SJSA1 (cell line): Measurements from ENCODE around the gene RREB1. TPM values are rescaled to one million over a fixed set of nuclear protein-coding genes. Genes with fewer than 3 reads are reported as not detected.

Experiments used
- DNase-seq, 2 experiments: peaks; one replicate each; pipeline ENCODE4 v3.0.0-alpha.2; 2015 to 2020; ENCODE audit warnings: low spot score in 2 of 2, low read depth in 1 of 2
- H3K27ac ChIP-seq: fragments of 250-450 bp; sonication (Bioruptor Pico); 2 replicates; pipeline ENCODE4 v1.5.1; 2020; ENCODE audit warnings: mild to moderate bottlenecking, moderate library complexity
- H3K27me3 ChIP-seq: fragments of 250-450 bp; sonication (Bioruptor Pico); replicated peaks from 2 replicates; pipeline ENCODE4 v1.5.1; 2020; ENCODE audit warnings: mild to moderate bottlenecking, moderate library complexity
- H3K36me3 ChIP-seq: fragments of 250-450 bp; sonication (Bioruptor Pico); 2 replicates; pipeline ENCODE4 v1.5.1; 2020; ENCODE audit warnings: mild to moderate bottlenecking
- H3K4me1 ChIP-seq: fragments of 250-450 bp; sonication (Bioruptor Pico); replicated peaks from 2 replicates; pipeline ENCODE4 v1.6.1; 2021; ENCODE audit warnings: mild to moderate bottlenecking
- H3K4me3 ChIP-seq: fragments of 250-450 bp; sonication (Bioruptor Pico); 2 replicates; pipeline ENCODE4 v1.5.1; 2020; ENCODE audit warnings: mild to moderate bottlenecking
- H3K9me3 ChIP-seq: fragments of 250-450 bp; sonication (Bioruptor Pico); replicated peaks from 2 replicates; pipeline ENCODE4 v1.5.1; 2020; ENCODE audit warnings: mild to moderate bottlenecking
- total RNA-seq: library from RNA; depleted of rRNA; stranded (reverse); fragments of >200 nt; shearing (Covaris generic); gene quantifications from 2 replicates; pipeline ENCODE4 v1.2.3, GENCODE V29; 2014

Gene RREB1
- total RNA-seq, 1 experiment from 2014 or later: 16.9 TPM

DNA sequence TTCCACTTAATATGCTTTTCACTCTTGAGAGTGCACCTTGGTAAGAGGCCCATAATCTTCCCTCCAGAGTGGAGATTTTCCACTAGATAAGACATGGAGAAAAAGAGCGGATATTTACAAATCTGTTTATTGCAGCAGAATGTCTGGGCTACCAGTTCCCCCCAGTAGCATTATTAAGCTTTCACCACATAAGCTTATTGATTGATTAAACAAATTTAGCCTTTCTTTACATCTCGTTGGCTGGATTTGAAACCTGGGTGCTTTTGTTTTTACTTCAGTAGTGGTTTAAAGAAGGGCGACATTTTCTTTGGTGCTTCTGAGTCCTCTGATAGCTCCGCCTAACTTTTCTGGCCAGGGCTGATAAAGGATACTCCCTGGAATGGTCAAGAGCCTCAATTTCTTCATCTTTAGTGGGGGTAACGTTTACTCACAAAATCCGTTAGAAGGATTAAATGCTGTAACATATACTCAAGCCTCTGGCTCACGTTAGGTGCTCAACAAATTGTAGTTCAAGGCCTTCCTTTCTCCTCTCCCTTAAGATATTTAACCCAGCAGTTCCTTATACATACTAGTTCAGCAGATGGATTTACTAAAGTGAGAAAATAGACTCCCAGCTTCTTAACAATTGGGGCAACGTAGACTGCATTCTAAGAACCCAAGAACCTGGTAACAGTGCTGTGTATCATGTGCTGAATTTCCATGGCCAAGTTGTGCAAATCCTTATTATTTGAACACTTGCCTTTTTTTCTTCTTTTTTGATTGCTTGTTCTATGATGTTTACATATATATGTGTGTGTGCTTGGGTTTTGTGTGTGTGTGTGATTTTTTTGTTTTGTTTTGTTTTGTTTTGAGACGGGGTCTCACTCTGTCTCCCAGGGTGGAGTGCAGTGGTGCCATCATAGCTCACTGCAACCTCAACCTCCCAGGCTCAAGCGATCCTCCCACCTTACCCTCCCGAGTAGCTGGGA lies 91.4 kb downstream of the RREB1 start:
- H3K4me1 ChIP-seq: no peaks in the 10 kb centered on the region
- H3K27ac ChIP-seq: no peak overlapping the region
- no peaks in the 10 kb centered on the region for H3K27me3 ChIP-seq
- no peak for DNase-seq
- H3K4me3 ChIP-seq: no peak overlapping the region
- H3K9me3 ChIP-seq: no peaks in the 10 kb centered on the region
- peaks cover 16% of the 10 kb centered on the region for H3K36me3 ChIP-seq

DNA sequence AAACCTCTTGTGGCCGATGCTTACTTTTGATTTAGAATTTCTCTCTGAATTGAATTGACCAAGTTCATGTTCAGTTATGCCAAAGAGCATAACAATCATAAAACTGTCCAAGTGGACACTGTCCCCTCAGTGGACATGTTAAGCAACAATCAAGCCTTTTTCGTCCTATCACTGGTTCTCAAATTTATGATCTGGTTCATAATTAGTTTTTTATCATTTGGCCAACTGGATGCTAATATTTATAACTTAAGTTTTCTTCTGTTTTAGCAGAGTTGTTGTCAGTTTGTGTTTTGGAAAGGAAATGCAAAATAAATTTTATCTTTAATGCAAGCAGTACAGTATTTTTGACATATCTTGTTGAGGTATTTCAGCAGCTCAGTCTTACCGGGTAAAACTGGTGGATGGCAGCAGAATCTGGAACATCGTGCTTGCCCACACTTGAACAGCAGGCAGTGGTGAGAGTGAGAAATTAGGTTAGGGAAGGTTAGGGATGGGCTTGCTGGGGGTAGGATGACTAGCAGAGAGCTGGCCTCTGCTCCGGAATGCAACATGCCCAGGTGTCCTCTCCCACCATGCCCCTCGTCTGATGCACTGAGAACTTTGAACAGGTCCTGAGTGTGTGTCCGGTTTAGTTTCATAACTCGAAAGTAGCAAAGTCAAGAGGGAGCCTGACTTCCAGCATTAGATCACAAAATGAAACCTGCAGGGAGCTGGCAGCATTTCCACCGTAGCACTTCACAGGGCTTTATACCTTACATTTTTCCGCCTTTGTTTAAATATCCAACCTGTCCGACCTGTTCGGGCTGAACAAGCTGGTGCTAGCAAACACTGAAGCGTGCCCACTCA lies 93.1 kb downstream of the RREB1 start:
- Histone ChIP-seq H3K4me1 (no peaks in the 10 kb centered on the region), H3K4me3 (no peak overlapping the region), H3K9me3 (no peaks in the 10 kb centered on the region), H3K27ac (no peak overlapping the region), H3K27me3 (no peaks in the 10 kb centered on the region), H3K36me3 (peaks cover 15% of the 10 kb centered on the region)
- DNase-seq: no peak

DNA sequence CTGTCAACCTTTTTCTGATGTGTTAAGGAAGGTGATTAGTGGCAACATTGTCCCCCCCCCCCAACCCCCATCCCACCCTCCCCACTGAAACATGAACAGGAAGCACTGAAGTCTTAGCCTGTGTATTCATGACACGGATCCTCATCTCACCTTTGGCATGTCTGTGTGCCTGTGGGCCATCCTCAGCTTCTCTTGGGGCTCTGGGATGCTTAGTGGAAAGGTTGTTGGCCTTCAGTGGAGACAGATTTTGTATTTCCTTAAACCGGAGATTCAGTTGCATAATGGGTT lies 93.6 kb downstream of the RREB1 start:
- no peaks in the 10 kb centered on the region for H3K27me3 ChIP-seq
- no peaks in the 10 kb centered on the region for H3K9me3 ChIP-seq
- no peaks in the 10 kb centered on the region for H3K4me1 ChIP-seq
- H3K36me3 ChIP-seq: peaks cover 21% of the 10 kb centered on the region
- DNase-seq: no peak
- no peak overlapping the region for H3K27ac ChIP-seq
- H3K4me3 ChIP-seq: no peak overlapping the region

- H3K27ac ChIP-seq: no peak overlapping the region
- H3K9me3 ChIP-seq: no peaks in the 10 kb centered on the region
- H3K4me3 ChIP-seq: no peak overlapping the region
- H3K27me3 ChIP-seq: no peaks in the 10 kb centered on the region
- H3K4me1 ChIP-seq: no peaks in the 10 kb centered on the region
- H3K36me3 ChIP-seq: peaks cover 22% of the 10 kb centered on the region
- no peak for DNase-seq
These were observed 94.2 kb downstream of the RREB1 start for GRCh38 chr6:7201732-7202541.

GRCh38 chr6:7202950-7203349 lies 95.2 kb downstream of the RREB1 start:
- peaks cover 25% of the 10 kb centered on the region for H3K36me3 ChIP-seq
- H3K4me1 ChIP-seq: no peaks in the 10 kb centered on the region
- no peak overlapping the region for H3K27ac ChIP-seq
- no peaks in the 10 kb centered on the region for H3K27me3 ChIP-seq
- H3K9me3 ChIP-seq: no peaks in the 10 kb centered on the region
- no peak overlapping the region for H3K4me3 ChIP-seq
- no peak for DNase-seq

GRCh38 chr6:7203939-7204338 lies 96.2 kb downstream of the RREB1 start:
- Histone ChIP-seq H3K27ac (no peak overlapping the region), H3K9me3 (no peaks in the 10 kb centered on the region), H3K4me1 (no peaks in the 10 kb centered on the region), H3K27me3 (no peaks in the 10 kb centered on the region), H3K36me3 (peaks cover 31% of the 10 kb centered on the region), H3K4me3 (no peak overlapping the region)
- DNase-seq: no peak

- H3K27ac ChIP-seq: no peak overlapping the region
These were observed 97.0 kb downstream of the RREB1 start for GRCh38 chr6:7204726-7205125.

GRCh38 chr6:7207720-7208119 lies 100.0 kb downstream of the RREB1 start:
- no peaks in the 10 kb centered on the region for H3K4me1 ChIP-seq
- no peak for DNase-seq
- no peaks in the 10 kb centered on the region for H3K9me3 ChIP-seq
- peaks cover 42% of the 10 kb centered on the region for H3K36me3 ChIP-seq
- H3K27ac ChIP-seq: no peak overlapping the region
- H3K4me3 ChIP-seq: no peak overlapping the region
- H3K27me3 ChIP-seq: no peaks in the 10 kb centered on the region

More at GRCh38 chr6:7204726-7205125, 97.0 kb downstream of the RREB1 start:
- Histone ChIP-seq H3K4me3 (no peak overlapping the region), H3K27me3 (no peaks in the 10 kb centered on the region), H3K36me3 (peaks cover 31% of the 10 kb centered on the region), H3K4me1 (no peaks in the 10 kb centered on the region), H3K9me3 (no peaks in the 10 kb centered on the region)
- no peak for DNase-seq

DNA sequence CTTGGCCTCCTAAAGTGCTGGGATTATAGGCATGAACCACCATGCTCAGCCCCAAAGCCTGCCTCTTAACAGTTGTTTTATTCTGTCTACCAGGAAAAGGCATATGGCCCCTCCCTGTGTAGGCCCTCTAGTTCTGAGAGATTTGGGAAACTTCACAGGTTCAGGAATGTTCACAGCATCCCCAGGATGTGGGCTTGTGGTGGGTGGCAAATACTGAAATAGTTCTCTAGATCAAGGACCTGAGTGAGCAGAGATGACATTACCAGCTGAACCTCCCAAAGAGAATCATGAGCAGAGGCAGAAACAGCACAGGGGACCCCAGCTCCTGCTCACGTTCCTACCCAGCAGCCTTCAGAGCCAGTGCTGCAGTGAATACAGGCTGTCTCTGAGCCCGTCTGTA lies 105.7 kb downstream of the RREB1 start:
- H3K36me3 ChIP-seq: peaks cover 61% of the 10 kb centered on the region
- H3K27ac ChIP-seq: no peak overlapping the region
- H3K27me3 ChIP-seq: no peaks in the 10 kb centered on the region
- H3K4me3 ChIP-seq: no peak overlapping the region
- H3K9me3 ChIP-seq: no peaks in the 10 kb centered on the region
- peaks cover 16% of the 10 kb centered on the region for H3K4me1 ChIP-seq
- peak in 1 of 2 experiments; percentile 22 for DNase-seq

DNA sequence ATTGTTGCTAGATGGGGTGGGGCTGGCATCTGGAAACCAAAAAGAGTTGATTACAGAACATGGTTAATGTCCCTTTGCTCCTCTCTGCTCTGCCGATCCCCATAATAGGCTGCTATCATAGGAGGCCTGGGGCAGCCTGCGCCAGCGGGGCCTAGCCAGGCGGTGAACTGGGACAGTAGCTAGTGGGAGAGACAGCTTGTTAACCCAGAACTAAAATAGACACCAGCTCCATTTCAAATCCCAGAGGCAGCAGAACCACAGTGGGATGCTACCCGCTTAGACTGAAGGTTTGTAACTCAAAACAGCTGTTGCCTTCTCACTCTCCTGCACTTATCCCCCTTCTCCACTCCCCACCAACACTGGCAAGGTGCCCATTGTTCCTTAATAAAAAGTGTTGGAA lies 106.7 kb downstream of the RREB1 start:
- H3K4me3 ChIP-seq: no peak overlapping the region
- H3K27ac ChIP-seq: no peak overlapping the region
- peaks cover 62% of the 10 kb centered on the region for H3K36me3 ChIP-seq
- no peaks in the 10 kb centered on the region for H3K9me3 ChIP-seq
- no peaks in the 10 kb centered on the region for H3K27me3 ChIP-seq
- peak in 1 of 2 experiments; percentile 22 for DNase-seq
- H3K4me1 ChIP-seq: peaks cover 16% of the 10 kb centered on the region

GRCh38 chr6:7215131-7215530 lies 107.4 kb downstream of the RREB1 start:
- Histone ChIP-seq H3K27me3 (no peaks in the 10 kb centered on the region), H3K4me1 (peaks cover 16% of the 10 kb centered on the region), H3K27ac (0 out of 2 replicates have a peak overlapping the region, but pooled peaks have one; percentile 25), H3K9me3 (no peaks in the 10 kb centered on the region), H3K4me3 (no peak overlapping the region), H3K36me3 (peaks cover 69% of the 10 kb centered on the region)
- peak; percentile 45 to 62 for DNase-seq

- H3K27ac ChIP-seq: no peak overlapping the region
- peak in 1 of 2 experiments; percentile 11 for DNase-seq
- no peaks in the 10 kb centered on the region for H3K9me3 ChIP-seq
- no peaks in the 10 kb centered on the region for H3K27me3 ChIP-seq
- peaks cover 16% of the 10 kb centered on the region for H3K4me1 ChIP-seq
- H3K36me3 ChIP-seq: peaks cover 67% of the 10 kb centered on the region
- no peak overlapping the region for H3K4me3 ChIP-seq
These were observed 108.1 kb downstream of the RREB1 start for GRCh38 chr6:7215798-7216231.

DNA sequence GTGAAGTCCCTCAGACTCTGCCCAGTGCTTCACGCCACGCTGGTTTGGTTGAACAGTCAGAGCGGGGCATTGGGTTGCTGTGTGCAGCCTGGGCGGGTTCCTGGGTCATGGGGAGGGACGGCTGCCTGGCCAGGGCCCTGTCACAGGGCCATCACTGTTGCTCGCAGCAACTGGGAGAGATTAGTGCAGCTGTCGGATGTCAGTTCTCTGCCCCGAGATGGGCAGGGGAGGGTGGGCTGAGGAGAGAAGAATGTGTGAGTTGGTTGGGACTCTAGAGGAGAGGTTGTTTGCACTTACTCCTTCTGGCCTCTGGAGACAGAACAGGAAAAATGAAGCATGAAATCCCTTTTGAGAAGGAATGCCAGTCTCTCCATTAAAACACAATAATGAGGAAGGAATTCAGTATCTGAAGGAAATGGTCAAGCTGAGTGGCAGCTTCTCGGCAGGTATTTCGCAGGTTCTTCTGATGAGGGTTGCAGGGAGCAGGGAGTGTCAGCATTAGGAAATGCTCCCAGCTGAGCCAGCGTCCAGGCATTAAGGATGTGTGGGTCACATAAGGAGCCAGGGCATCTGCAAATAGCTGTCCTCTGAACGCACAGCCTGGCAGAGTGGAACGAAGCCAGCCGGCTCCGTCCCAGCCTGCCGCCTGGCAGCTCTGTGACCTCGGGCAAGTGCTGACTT lies 109.3 kb downstream of the RREB1 start:
- no peak overlapping the region for H3K27ac ChIP-seq
- H3K36me3 ChIP-seq: peaks cover 65% of the 10 kb centered on the region
- no peak overlapping the region for H3K4me3 ChIP-seq
- no peaks in the 10 kb centered on the region for H3K27me3 ChIP-seq
- peaks cover 16% of the 10 kb centered on the region for H3K4me1 ChIP-seq
- peak in 1 of 2 experiments; percentile 37 for DNase-seq
- no peaks in the 10 kb centered on the region for H3K9me3 ChIP-seq
